ENCODE data around the gene IMPDH1.
A peak's percentile ranks its signal among the peaks of the same experiment; 100 is the strongest.
"Not testable (repeated sequence)": the region's sequence is repeated elsewhere in the genome, so short reads cannot be mapped to it uniquely, and the experiment has no call there.

Gene IMPDH1

DNA sequence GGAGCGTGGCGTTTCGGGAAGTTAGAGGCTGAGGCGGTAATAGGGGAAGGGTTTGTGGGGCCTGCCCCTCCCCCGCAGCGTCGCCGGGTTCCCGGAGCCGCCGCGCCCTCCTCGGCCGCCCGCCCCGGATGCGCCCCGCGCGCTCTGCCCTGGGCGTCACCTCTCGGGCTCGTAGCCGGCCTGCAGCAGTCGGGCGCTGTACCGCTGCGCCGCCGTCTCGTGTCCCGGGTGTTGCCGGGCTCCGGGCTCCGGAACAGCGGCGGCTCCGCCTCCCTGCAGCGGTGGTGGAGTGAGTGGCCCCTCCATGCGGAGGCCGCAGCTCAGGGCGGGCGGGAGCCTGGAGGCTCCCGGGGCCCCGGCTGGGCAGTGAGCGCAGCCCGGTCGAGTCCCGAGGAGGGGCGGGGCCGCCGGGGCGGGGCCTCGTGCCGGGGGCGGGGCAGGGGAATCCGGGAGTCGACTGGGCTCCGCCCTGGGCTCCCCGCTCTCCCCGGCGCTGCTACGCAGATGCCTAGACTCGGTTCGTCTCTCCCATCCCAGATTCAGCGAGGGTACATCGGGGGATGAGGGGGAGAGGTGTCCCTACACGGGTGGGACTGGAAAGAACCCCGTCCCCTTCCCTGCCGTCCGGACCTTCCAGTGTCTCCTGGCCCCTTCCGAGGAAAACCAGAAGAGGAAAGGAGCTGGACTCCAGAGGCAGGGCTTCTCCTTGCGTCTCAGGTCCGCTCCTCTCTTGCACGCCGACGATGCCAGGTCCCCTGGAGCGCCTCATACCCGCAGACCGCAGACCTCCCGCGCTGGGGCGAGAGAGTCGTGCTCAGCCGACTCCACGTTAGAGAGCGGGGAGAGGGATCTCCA is at the start of gene IMPDH1:
Gene IMPDH1, minus strand, starts transcription at position 387 of the 855 bp plus-strand sequence. Its CDS starts 81 bp downstream, at position 306.
- peak; percentile 82 for DNase-seq (ENCODE audit: low read depth)
- peak within 1 kb of the TSS; percentile 88 for H3K4me3 ChIP-seq (ENCODE audit: low read length)
- no peak for TF ChIP-seq CTCF (conservative IDR thresholded peaks at IDR 0.05; ENCODE audit: low read length)

DNA sequence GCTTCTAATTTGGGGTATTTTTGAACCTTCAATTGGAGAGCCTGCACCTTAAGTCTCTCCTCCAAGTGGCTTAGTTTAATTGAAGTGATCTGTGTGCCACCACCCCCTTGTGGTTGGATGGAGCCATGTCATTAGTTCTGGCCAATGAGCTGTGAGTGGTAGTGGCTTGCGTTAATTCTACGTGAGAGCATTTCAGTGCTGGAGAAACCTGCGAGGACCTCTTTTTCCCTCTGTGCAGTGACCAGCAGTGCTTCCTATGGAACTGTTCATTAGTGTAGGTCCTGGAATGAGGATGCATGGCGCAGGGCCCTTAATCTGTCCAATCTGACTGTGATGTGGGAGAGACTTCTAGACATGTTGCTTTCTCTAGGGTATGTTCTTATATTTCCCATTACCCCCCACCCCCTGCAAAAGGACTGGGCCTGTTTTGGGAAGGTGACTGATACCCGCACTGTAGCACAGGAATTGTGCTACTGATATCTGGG is 49.7 kb upstream of the IMPDH1 start:
- TF ChIP-seq CTCF (conservative IDR thresholded peaks at IDR 0.05; ENCODE audit: low read length) = peak; percentile 83
- no peak overlapping the region for H3K4me3 ChIP-seq (ENCODE audit: low read length)
- peak; percentile 67 for DNase-seq (ENCODE audit: low read depth)

DNA sequence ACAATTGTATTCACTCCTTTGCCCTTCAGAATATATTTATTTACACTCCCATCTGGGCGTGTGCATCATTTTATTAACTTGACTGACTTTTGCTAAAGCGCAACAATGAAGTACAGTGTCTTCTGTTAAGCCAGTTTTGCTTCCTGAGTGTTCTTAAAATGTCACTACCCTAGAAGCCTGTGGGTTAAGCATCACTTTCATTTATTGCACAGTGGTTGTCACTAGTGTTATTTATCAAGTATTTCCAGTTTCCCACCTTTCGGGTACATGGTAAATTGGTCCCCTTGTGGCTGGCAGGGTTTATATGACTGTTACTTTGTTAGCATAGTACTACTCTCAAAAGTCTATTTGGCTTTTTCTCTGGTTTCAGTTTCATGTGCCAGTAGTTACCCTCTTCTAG is 49.2 kb upstream of the IMPDH1 start:
- no peak overlapping the region for H3K4me3 ChIP-seq (ENCODE audit: low read length)
- DNase-seq (ENCODE audit: low read depth) = no peak
- no peak for TF ChIP-seq CTCF (conservative IDR thresholded peaks at IDR 0.05; ENCODE audit: low read length)

DNA sequence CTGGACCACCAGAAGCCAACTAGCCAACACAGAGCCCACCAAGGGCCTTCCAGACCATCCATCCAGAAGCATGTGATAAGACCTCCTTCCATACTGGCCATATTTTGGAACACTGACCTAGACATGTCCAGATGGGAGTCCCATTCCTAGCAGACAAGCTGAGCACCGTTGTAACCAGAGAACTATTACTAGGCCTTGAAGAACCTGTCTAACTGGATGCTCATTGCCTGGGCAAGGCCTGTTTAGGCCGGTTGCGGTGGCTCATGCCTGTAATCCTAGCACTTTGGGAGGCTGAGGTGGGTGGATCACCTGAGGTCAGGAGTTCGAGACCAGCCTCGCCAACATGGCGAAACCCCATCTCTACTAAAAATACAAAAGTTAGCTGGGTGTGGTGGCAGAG is 47.6 kb upstream of the IMPDH1 start:
- not testable (repeated sequence) for H3K4me3 ChIP-seq (ENCODE audit: low read length); DNase-seq (ENCODE audit: low read depth)

GRCh38 chr7:128456255-128456725 is 46.5 kb upstream of the IMPDH1 start:
- H3K4me3 ChIP-seq (ENCODE audit: low read length) = peak overlapping the region; percentile 98
- TF ChIP-seq CTCF (conservative IDR thresholded peaks at IDR 0.05; ENCODE audit: low read length) = no peak
- DNase-seq (ENCODE audit: low read depth) = no peak

DNA sequence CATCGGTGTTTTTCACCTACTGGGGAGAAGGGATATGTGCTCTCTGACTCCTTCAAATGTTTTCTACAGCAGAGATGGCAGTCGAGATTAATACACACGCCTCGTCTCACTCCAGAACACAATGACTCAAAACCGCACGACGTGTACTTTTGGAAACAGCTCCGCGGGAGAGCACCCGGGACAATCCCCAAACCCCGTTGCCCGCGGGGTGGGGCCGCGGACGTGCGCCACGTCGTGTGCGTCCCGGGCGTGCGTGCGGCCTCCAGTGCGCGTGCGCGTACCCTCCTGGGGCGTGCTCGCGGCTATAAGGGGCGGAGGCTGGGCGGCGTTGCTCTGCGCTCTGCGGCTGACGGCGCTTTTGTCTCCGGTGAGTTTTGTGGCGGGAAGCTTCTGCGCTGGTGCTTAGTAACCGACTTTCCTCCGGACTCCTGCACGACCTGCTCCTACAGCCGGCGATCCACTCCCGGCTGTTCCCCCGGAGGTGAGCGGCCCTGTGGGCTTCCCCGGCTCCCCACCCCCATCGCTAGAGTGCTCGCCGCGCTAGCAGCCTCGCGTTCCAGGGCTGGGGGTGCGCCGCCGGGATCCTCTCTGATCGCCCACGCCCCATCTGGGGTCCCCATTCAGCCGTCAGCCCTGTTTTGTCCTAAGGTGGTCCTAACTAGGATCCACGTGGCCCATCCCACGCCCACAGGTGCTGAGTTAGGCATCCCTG is 45.9 kb upstream of the IMPDH1 start, which contains the start of gene HILPDA:
Gene HILPDA, plus strand, starts transcription at position 336 of the 712 bp plus-strand sequence. CDS start 1,391 bp downstream, outside the sequence.
- peak; percentile 97 for DNase-seq (ENCODE audit: low read depth)
- peak within 1 kb of the TSS; percentile 98 for H3K4me3 ChIP-seq (ENCODE audit: low read length)
- TF ChIP-seq CTCF (conservative IDR thresholded peaks at IDR 0.05; ENCODE audit: low read length) = peak; percentile 27; the same call in 1 of the 2 replicates

GRCh38 chr7:128454808-128455542 is 45.2 kb upstream of the IMPDH1 start:
- TF ChIP-seq CTCF (conservative IDR thresholded peaks at IDR 0.05; ENCODE audit: low read length) = no peak; the same call in 1 of the 2 replicates
- DNase-seq (ENCODE audit: low read depth) = peak; percentile 74
- H3K4me3 ChIP-seq (ENCODE audit: low read length) = peak overlapping the region; percentile 98
